SIG-M5 treated with dmso at 0.1 percent for 504 hours (cell line): ENCODE results near the gene RBM10.

Source experiments
- DNase-seq: peaks from one replicate; lab custom pipeline; 2025; ENCODE audit not compliant: unreplicated experiment; lab: John Stamatoyannopoulos, UW

The RBM10 gene

GRCh38 chrX:47146936-47147859 lies 2.2 kb downstream of the RBM10 start:
- DNase-seq, result no peak

GRCh38 chrX:47148946-47149345 lies 3.9 kb downstream of the RBM10 start:
- no peak for DNase-seq

- DNase-seq, result no peak
Measured at GRCh38 chrX:47151435-47151834, 6.4 kb downstream of the RBM10 start.

GRCh38 chrX:47156611-47157520 lies 11.8 kb downstream of the RBM10 start:
- DNase-seq, result no peak

- no peak for DNase-seq
Measured at GRCh38 chrX:47158131-47158530, 13.1 kb downstream of the RBM10 start.

- DNase-seq, result no peak
Measured at GRCh38 chrX:47158781-47159180, 13.8 kb downstream of the RBM10 start.

- no peak for DNase-seq
Measured at GRCh38 chrX:47160781-47161180, 15.8 kb downstream of the RBM10 start.

- DNase-seq, result no peak
Measured at GRCh38 chrX:47162927-47163583, 18.0 kb downstream of the RBM10 start.

- no peak for DNase-seq
Measured at GRCh38 chrX:47164420-47164819, 19.4 kb downstream of the RBM10 start.

GRCh38 chrX:47166126-47166525 lies 21.1 kb downstream of the RBM10 start:
- DNase-seq, result no peak

- DNase-seq, result no peak
Measured at GRCh38 chrX:47168495-47169073, 23.6 kb downstream of the RBM10 start.

GRCh38 chrX:47169273-47169672 lies 24.3 kb downstream of the RBM10 start:
- DNase-seq, result no peak

GRCh38 chrX:47169726-47170515 lies 24.9 kb downstream of the RBM10 start:
- no peak for DNase-seq

GRCh38 chrX:47170861-47171692 lies 26.1 kb downstream of the RBM10 start:
- DNase-seq, result no peak

GRCh38 chrX:47171996-47172395 lies 27.0 kb downstream of the RBM10 start:
- DNase-seq, result no peak

- no peak for DNase-seq
Measured at GRCh38 chrX:47172549-47172948, 27.5 kb downstream of the RBM10 start.

- DNase-seq, result no peak
Measured at GRCh38 chrX:47172971-47173792, 28.2 kb downstream of the RBM10 start.

- DNase-seq, result no peak
Measured at GRCh38 chrX:47174376-47174775, 29.4 kb downstream of the RBM10 start.
